ENCODE data around the gene TACC3.

GRCh38 chr4:1682860-1683259 lies 38.5 kb upstream of the TACC3 start:
- TF ChIP-seq MAX (CRISPR knock-in tag; IDR thresholded peaks at IDR 0.05) (no peak), CTCF (IDR thresholded peaks at IDR 0.05) (no peak), ERG (CRISPR knock-in tag; IDR thresholded peaks at IDR 0.05) (no peak), TP53 (CRISPR knock-in tag; IDR thresholded peaks at IDR 0.05) (no peak), ETV6 (CRISPR knock-in tag; IDR thresholded peaks at IDR 0.05) (no peak), FOXP4 (CRISPR knock-in tag; IDR thresholded peaks at IDR 0.05) (no peak), USF2 (CRISPR knock-in tag; IDR thresholded peaks at IDR 0.05) (no peak), PRDM15 (CRISPR knock-in tag; IDR thresholded peaks at IDR 0.05) (no peak), ATF3 (CRISPR knock-in tag; conservative IDR thresholded peaks at IDR 0.05) (no peak), IRF1 (CRISPR knock-in tag; IDR thresholded peaks at IDR 0.05) (no peak), ARID4B (CRISPR knock-in tag; IDR thresholded peaks at IDR 0.05; ENCODE audit: borderline replicate concordance) (no peak)

Data from WTC11 (cell line).